ENCODE data around the gene STK4.
"Not testable (repeated sequence)": the region's sequence is repeated elsewhere in the genome, so short reads cannot be mapped to it uniquely, and the experiment has no call there.

The STK4 gene

DNA sequence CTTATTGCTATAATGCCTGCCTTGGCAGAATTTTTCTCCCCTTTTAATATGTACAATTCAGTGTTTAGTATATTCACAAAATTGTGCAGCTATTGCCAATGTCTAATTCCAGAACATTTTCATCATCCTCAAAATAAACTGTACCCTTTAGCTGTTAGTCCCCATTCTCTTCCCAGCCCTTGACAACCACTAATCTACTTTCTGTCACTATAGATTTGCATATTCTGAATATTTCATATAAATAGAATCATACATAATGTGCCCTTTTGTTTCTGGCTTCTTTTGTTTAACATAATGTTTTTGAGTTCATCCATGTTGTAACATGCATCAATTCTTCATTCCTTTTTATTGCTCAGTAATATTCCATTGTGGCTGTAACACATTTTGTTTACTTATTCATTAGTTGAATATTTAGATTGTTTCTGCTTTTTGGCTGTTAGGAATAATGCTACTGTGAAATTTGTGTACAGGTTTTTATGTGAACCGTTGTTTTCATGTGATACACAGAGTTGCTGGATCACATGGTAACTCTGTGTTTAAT is 22.4 kb downstream of the STK4 start:
- no peak for DNase-seq (ENCODE audit: low spot score)

DNA sequence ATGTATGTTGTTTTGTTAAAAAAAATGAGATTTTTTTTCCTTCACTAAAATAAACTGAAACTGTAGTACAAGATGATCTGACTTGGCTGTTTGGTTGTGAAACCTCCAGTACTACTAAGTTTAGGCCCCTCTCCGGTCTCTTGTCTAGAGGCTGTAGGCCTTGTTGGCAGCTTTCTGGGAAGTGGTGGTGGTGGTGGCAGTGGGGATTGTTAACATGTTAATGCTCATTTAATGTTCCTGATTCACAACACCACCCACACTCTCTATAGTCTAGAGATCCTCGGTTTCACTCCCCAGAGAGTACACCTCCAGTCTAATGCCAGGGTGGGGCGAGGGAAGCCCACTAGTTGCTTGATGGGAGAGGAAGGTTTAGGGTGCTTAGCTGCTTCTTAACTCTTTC is 24.1 kb downstream of the STK4 start:
- no peak for DNase-seq (ENCODE audit: low spot score)

DNA sequence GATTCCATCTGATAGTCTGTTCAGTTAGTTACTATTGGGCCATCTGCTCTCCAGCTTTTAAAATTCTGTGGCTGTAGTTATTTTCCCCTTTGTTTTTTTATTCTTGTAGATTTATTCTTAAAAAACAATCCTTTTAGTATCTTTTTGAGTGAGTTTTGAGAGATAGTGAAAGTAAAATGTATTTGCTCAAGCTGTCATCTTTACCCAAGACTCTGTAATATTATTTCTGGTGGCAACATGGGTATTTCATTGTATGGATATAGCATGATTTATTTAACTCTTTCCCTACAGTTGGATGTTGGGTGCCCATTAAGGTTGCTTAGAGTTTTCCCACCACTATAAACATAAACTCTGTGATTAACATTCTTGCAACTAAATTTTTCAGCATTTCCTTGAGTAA is 24.6 kb downstream of the STK4 start:
- no peak for DNase-seq (ENCODE audit: low spot score)

DNA sequence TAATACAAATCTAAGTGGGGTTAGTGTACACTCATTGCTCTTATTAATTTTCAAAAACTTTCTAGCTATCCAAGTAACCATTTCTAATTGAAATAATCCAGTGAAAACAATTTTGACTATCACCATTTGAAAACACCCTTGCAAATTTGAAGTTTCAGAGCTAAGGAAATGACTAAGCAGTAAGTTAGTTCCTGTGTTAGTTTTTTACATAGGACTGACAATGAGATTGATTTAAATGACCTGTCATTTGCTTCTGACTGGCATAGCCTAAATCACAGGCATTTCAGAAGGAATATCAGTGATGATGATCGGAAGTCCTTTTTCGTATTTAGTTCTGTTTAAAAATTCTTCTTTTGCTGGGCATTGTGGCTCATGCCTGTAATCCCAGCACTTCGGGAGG is 27.0 kb downstream of the STK4 start:
- DNase-seq (ENCODE audit: low spot score) = no peak

DNA sequence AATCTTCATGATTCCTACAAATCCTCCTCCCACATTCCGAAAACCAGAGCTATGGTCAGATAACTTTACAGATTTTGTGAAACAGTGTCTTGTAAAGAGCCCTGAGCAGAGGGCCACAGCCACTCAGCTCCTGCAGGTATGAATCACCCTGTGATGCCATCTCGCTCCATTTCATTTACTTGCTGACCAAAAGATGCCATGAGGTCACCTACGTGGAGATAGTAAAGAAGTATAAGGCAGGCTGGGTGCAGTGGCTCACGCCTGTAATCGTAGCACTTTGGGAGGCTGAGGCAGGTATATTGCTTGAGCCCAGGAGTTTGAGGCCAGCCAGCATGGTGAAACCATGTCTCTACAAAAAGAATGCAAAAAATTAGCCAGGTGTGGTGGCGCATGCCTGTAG is 30.9 kb downstream of the STK4 start:
- DNase-seq (ENCODE audit: low spot score) = no peak

DNA sequence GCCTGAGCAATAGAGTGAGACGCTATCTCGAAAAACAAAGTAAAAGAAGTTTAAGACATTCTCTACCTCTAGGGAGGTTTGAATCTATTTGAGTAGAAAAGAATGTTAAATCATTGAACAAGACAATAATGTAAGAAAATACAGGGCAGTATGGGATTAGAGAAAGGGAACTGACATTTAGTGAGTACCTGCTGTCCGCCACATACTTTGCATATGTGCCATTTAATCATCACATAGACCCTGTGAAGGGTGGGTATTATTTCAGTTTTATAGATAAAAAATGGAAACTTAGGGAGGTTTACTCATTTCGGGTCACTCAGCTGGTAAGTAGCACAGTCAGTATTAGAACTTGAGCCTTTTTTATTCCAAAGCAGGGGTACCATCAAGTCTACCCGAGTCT is 31.4 kb downstream of the STK4 start:
- no peak for DNase-seq (ENCODE audit: low spot score)

DNA sequence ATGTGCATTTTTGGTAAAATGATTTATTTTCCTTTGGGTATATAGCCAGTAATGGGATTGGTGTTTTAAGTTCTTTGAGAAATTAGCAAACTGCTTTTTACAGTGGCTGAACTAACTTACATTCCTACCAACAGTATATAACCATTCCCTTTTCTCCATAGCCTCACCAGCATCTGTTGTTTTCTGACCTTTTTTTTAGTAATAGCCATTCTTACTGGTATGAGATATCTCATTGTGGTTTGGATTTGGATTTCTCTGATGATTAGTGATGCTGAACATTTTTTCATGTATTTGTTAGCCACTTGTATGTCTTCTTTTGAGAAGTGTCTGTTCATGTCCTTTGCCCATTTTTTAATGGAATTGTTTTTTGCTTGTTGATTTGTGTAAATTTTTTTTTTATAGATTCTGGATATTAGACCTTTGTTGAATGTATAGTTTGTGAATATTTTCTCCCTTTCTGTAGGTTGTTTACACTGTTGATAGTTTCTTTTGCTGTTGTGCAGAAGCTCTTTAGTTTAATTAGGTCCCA is 42.3 kb downstream of the STK4 start:
- no peak for DNase-seq (ENCODE audit: low spot score)

DNA sequence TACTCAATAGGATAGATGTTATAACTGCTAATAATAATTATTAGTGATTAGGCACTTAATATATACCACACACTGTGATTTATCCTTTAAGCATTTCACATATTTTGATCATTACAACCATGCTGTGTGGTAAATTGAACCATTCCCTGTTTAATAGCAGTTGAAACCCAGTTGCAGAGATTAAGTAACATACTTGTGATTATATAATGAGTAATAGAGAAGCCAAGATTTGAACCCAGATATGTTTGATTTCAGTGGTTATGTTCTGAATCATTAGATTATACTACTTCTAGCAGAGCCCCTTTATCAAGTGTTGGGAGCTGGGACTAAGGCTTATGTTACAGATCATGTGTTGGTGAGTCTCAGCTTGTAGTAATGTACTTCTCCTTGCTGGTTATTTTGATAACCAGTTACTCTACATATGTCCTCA is 44.1 kb downstream of the STK4 start:
- no peak for DNase-seq (ENCODE audit: low spot score)

DNA sequence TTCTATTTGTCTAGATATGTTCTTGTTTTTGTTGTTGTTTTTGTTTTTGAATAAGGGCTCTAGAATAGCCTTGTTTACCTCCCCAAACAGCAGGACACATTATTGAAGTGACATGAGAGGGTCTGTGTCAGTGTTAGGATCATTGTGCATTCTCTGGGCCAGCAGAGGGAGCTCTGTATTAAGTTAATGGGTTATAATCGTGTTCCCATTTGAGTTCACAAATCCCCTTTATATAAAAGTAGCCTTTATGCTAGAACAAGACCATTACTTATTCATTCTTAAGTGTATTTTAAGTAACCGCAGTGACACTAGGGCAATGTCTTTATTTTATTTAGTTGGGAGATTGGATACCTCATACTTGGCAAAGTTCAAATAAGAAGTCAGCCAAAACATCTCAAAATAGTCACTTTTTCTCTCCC is 44.8 kb downstream of the STK4 start:
- DNase-seq (ENCODE audit: low spot score) = peak; percentile 37

DNA sequence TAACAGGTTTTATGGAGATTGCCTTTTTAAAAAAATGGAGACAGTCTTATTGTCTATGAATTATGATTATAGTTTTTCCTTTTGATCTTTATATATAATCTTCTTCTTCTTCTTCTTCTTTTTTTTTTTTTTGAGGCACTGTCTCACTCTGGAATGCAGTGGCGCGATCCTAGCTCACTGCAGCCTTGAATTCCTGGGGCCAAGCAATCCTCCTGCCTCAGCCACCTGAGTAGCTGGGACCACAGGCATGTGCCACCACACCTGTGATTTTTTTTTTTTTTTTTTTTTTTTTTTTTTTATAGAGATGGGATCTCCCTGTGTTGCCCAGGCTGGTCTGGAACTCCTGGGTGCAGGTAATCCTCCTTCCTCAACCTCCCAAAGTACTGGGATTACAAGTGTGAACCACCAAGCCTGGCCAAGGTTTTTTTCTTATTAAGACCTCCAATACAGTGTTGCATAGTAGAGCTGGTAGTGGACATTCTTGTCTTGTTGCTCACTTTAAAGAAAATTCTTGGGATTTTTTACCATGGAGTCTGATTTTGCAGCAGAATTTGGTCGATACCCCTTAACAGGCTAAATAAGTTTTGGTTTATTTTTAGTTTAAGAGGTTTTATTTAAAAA is 46.5 kb downstream of the STK4 start:
- DNase-seq (ENCODE audit: low spot score) = peak; percentile 31

DNA sequence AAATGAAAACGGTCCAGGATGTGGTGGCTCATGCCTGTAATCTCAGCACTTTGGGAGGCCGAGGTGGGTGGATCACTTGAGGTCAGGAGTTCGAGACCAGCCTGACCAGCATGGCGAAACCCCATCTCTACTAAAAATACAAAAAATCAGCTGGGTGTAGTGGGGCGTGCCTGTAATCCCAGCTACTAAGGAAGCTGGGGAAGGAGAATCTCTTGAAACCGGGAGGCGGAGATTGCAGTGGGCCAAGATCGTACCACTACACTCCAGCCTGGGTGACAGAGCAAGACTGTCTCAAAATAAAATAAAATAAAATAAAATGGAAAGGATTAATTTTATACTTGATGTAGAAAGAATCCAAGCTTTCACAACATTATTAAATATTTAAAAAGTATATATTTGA is 47.8 kb downstream of the STK4 start:
- not testable (repeated sequence) for DNase-seq (ENCODE audit: low spot score)

DNA sequence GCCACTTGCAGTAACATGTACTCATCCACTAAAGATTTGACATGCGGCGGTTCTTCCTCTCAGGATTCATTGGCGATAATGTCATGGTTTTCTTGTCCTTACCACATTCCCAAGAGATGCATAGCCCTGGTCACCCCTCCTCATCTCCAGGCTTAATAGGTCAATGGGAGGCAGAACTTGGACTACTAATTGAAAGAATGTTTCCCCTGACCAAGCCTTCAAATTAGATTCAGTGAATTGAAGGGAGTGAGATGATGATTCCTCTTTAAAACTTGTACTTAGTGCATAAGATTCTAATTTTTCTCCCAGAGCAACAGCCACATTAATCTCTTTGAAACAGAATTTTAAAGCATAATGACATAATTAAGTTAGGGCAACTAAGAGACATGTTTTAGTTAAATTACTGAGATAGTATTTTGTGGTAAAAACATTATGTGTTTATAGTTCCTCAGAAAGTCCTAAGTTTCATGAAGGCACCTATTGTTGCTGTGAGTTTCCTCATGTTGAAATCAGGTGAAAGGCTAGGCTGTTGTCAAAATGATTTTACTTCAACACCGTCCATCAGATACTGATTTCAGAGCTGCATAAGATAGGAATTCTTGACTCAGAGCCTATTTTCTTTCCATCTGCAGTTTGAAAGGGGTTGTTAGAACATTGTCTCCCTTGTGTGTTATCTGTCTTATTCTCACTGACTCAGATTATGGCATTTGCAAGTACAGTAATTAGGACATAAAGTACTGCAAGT is 48.5 kb downstream of the STK4 start:
- DNase-seq (ENCODE audit: low spot score) = no peak

DNA sequence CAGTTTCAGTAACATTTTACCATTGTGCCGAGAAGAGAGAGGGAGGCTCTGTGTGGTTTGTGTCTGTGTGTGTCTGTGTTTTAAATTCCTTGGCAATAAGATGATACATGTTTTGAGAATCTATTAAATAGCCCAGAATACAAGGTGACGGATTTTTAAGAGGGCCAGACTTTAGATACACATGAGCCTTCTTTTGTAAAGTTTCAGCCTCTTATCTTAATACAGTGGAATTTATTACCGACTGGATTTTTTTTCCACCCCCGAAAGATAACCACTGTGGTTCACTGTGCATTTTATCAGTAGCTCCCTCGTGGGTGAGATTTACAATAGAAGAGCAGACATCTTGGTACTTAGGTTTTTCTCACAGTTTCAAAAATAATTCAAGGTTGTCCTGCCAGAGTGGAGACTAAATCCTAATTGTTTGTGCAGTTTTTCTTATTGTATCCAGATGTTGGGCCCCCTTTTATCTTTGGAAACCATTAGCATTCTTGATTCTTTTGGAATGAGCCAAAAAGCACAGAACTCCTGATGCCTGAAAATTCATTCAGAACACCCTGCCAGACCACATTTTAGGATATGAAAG is 49.9 kb downstream of the STK4 start:
- no peak for DNase-seq (ENCODE audit: low spot score)

DNA sequence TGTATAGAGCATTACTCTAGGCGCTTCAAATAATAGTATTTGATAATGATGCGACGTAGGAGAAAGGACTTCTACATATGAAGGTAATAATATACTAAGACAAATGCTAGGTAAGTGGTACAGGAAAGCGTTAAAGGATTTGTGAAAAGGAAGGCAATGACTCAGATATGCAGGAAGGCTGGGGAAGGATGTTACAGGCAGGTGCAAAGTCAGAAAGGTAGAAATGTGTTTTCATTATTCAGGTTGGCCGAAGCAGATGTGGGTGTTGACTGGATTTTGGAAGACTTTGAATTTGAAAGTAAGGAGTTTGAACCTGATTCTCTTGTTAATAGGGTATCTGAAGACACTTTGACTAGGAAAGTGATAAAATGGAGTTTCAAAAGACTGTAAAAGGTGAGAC is 51.0 kb downstream of the STK4 start:
- DNase-seq (ENCODE audit: low spot score) = no peak

DNA sequence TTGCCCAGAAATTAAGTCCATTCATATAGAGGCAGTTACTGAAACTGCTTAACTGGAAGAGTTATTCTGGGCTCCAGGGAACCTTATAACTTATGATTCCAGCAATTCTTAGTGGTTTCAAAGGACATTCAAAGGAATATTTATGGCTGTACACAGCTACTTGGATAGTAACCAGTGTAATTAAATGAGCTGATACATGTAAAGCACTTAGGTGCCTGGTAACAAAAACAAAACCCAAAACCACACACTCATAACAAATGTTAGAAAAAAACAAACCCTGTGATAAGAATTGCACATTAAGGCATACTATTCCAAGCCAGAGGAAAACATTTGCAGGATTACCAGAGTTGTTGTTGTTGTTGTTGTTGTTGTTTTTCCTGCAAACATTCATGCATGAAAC is 51.5 kb downstream of the STK4 start:
- no peak for DNase-seq (ENCODE audit: low spot score)

DNA sequence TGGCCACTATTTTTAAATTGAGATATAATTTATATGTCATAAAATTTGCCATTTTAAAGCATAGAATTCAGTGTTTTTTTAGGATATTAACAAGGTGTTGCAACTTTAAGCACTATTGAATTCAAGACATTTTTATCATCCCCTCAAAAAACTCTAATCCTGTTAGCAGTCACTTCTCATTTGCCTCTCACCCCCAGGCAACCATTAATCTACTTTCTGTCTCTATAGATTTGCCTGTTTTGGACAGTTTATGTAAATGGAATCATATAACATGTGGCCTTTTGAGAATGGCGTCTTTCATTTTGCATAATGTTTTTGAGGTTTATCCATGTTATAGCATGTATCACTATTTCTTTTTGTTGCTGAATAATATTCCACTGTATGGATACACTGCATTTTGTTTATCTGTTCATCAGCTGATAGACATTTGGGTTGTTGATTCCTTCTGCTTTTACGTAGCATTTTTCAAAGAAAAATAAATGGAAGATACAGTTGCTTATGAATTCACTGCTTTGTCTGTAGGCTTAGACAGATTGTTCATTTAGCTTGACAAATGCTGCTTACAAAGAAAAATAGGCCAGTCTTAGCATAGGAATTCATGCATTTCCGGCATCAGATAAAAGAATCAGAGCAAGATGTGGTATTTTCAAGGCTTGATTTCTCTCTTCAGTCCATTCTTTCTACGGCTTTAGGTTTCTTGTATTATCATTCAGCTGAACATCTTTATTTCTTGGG is 52.9 kb downstream of the STK4 start:
- DNase-seq (ENCODE audit: low spot score) = no peak

DNA sequence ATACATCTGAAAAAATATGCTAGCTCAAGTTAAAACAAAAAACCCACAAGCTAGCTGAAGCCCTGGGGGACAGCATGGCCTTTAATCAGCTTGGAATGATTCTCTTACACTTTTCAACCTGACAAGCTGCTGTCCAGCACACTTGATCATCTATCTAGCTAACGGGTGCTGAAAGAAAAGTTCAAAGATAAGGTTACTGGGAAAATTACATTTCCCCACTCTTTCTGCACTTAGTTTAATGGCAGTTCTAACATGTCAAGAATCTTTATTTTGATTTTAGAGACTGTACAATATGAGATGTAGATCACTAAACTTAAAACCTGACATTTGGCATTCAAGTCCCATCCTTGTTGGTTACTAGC is 53.4 kb downstream of the STK4 start:
- no peak for DNase-seq (ENCODE audit: low spot score)

DNA sequence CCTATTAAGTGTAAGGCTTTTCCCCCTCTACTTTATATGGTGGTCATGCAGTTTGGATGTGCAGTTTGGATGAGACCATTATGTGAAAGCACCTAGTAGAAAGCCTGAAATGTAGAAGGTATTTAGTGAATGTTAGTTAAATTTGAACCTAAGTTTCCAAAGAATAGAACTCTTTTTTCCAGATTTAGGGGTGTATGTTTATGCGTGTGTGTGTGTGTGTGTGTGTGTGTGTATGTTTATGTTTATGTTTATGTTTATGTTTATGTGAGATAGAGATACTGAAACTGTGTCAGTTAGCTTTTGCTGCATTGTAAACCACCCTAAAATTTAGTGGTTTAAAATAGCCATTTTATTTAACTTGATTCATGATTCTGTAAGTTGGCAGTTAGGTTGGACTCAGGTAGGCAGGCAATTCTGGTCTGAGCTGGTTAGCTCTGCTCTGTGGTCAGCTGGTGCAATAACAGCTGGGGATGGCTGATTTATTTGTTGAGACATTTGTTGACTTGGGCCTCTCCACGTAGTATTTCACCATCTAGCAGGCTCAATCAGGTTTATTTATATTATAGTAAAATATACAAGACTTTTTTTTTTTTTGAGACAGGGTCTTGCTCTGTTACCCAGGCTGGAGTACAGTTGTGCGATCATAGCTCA is 54.0 kb downstream of the STK4 start:
- DNase-seq (ENCODE audit: low spot score) = no peak

DNA sequence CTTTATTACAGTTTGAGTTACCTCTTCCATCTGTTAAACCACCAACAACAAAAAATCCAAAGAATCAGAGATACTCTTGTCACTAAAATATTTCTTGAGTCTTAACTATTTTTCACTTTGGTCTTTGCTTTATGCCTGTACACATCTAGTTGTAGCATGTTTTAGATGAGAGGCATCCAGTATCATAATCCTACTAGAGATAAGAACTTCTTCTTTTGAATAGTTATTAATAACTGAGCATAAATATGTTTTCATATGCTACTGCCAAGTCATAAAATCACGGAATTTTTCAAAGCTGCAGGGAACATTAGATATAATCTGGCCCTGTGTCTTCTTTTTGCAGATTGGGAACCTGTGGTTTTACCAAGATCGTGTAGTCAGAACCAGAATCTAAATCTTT is 55.3 kb downstream of the STK4 start:
- no peak for DNase-seq (ENCODE audit: low spot score)

DNA sequence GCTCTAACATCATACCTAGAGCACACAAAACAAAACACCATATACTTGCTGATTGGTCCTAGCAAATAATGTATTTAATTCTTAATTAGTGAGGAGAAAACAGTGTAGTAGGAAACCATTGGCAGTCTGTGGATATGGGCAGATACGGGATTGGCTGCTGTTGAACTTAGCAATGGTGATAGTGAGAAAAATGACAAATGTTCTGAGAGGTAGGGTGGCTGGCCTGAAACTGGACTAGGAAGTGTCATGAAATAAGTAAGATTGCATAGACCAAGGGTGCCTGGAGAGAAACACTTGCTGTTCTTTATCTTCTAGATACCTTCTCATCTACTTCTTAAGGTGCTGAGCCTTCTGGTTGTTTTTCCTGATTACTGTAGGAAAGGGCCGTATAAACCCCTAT is 56.8 kb downstream of the STK4 start:
- DNase-seq (ENCODE audit: low spot score) = not testable (repeated sequence)

DNA sequence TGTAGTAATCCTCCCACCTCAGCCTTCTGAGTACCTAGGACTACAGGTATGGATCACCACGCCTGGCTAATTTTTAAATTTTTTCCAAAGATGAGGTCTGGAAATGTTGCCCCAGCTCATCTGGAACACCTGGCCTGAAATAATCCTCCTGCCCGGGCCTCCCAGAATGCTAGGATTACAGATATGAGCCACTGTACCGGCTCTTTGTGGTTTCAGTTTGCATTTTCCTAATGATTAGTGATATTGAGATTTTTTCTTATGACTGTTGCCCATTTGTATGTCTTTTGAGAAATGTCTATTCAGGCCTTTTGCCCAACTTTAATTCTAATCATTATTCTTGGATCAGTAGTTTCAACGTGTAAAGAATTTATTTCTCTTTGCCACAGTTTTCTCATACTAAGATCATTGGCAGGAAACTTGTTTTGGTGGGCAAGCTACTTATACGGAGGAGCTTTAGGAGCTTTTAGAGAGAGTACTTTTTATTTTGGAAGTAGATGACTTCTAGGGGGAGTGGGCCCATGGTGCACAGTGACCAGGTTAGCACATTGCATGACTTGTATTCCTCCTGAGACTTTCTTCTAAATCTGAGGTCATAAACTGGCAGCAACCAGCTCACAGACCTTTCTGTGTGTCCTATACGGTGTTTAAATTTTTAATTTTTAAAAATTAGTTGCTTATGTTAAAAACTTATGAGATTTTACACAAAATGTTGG is 62.3 kb downstream of the STK4 start:
- DNase-seq (ENCODE audit: low spot score) = no peak

All from AG08396 (cell line).